HPDE6-E6E7 (cell line): ENCODE measurements around the gene ESR2.
"Not testable (repeated sequence)": the region's sequence is repeated elsewhere in the genome, so short reads cannot be mapped to it uniquely, and the experiment has no call there.

Experiments
- DNase-seq: peaks from one replicate; pipeline ENCODE4 v3.0.0; 2011; ENCODE audit warnings: missing footprints; ENCODE audit errors: extremely low spot score

The ESR2 gene

GRCh38 chr14:64147126-64147790 is 146.9 kb downstream of the ESR2 start:
- DNase-seq, result no peak

GRCh38 chr14:64137657-64138290 is 156.4 kb downstream of the ESR2 start:
- no peak for DNase-seq

GRCh38 chr14:64126548-64126947 is 167.6 kb downstream of the ESR2 start:
- no peak for DNase-seq

- no peak for DNase-seq
Measured at GRCh38 chr14:64125270-64125669, 168.9 kb downstream of the ESR2 start.

GRCh38 chr14:64123241-64123822 is 170.8 kb downstream of the ESR2 start:
- DNase-seq, result no peak

GRCh38 chr14:64119980-64120379 is 174.2 kb downstream of the ESR2 start:
- DNase-seq, result no peak

GRCh38 chr14:64119500-64119899 is 174.7 kb downstream of the ESR2 start:
- no peak for DNase-seq

- no peak for DNase-seq
Measured at GRCh38 chr14:64118892-64119291, 175.3 kb downstream of the ESR2 start.

- not testable (repeated sequence) for DNase-seq
Measured at GRCh38 chr14:64118403-64118742, 175.8 kb downstream of the ESR2 start.

- DNase-seq, result peak; percentile 86
Measured at GRCh38 chr14:64117671-64118402, 176.3 kb downstream of the ESR2 start.

- DNase-seq, result no peak
Measured at GRCh38 chr14:64115401-64115800, 178.8 kb downstream of the ESR2 start.

GRCh38 chr14:64114796-64115195 is 179.4 kb downstream of the ESR2 start:
- no peak for DNase-seq

- DNase-seq, result peak; percentile 14
Measured at GRCh38 chr14:64114166-64114565, 180.0 kb downstream of the ESR2 start.

- DNase-seq, result peak; percentile 27
Measured at GRCh38 chr14:64112867-64113678, 181.1 kb downstream of the ESR2 start.

- DNase-seq, result no peak
Measured at GRCh38 chr14:64110802-64111201, 183.4 kb downstream of the ESR2 start.

- no peak for DNase-seq
Measured at GRCh38 chr14:64109819-64110554, 184.2 kb downstream of the ESR2 start.

GRCh38 chr14:64107438-64107837 is 186.7 kb downstream of the ESR2 start:
- no peak for DNase-seq

- no peak for DNase-seq
Measured at GRCh38 chr14:64098120-64098519, 196.1 kb downstream of the ESR2 start.

- no peak for DNase-seq
Measured at GRCh38 chr14:64095620-64096019, 198.6 kb downstream of the ESR2 start.

- DNase-seq, result no peak
Measured at GRCh38 chr14:64092940-64093339, 201.2 kb downstream of the ESR2 start.

- DNase-seq, result no peak
Measured at GRCh38 chr14:64092338-64092737, 201.8 kb downstream of the ESR2 start.
